GM23338 (cell line): ENCODE data around the gene LORICRIN. TPM values are rescaled to one million over a fixed set of nuclear protein-coding genes. Genes with fewer than 3 reads are reported as not detected.
A peak's percentile ranks its signal among the peaks of the same experiment; 100 is the strongest.

Experiments
- ATAC-seq: fragments of 200-7000 bp; cut with Tn5 transposase; 3 replicates; pipeline ENCODE4 v1.9.1; 2020
- DNase-seq: peaks from one replicate; pipeline ENCODE4 v3.0.0-alpha.2; 2015; ENCODE audit warnings: low spot score
- H2AFZ ChIP-seq: fragments of 200-600 bp; sonication (generic); 2 replicates; pipeline ENCODE4 v1.8.0; 2016; ENCODE audit warnings: antibody characterized with exemption, mild to moderate bottlenecking, moderate library complexity
- H3F3A ChIP-seq: fragments of 200-600 bp; sonication (generic); replicated peaks from 2 replicates; pipeline ENCODE4 v1.8.0; 2017; ENCODE audit warnings: antibody characterized with exemption, mixed run types, low read depth
- H3K27ac ChIP-seq: fragments of 200-600 bp; sonication (generic); 2 replicates; pipeline ENCODE4 v1.6.1; 2016; ENCODE audit warnings: low read depth
- H3K27me3 ChIP-seq: fragments of 200-600 bp; sonication (generic); 2 replicates; pipeline ENCODE4 v1.8.0; 2016; ENCODE audit warnings: mild to moderate bottlenecking, mixed run types, moderate library complexity; ENCODE audit not compliant: insufficient read depth
- H3K36me3 ChIP-seq: fragments of 200-600 bp; sonication (generic); 2 replicates; pipeline ENCODE4 v1.8.0; 2016; ENCODE audit warnings: mild to moderate bottlenecking; ENCODE audit not compliant: insufficient read depth
- H3K4me1 ChIP-seq: fragments of 200-600 bp; sonication (generic); 2 replicates; pipeline ENCODE4 v1.8.0; 2016; ENCODE audit warnings: mild to moderate bottlenecking, moderate library complexity; ENCODE audit not compliant: insufficient read depth
- H3K4me2 ChIP-seq: fragments of 200-600 bp; sonication (generic); 2 replicates; pipeline ENCODE4 v1.7.1; 2017; ENCODE audit warnings: mixed run types
- H3K4me3 ChIP-seq: fragments of 200-600 bp; sonication (generic); 2 replicates; pipeline ENCODE4 v1.6.1; 2016; ENCODE audit warnings: mixed run types
- H3K79me2 ChIP-seq: fragments of 200-600 bp; sonication (generic); replicated peaks from 2 replicates; pipeline ENCODE4 v1.8.0; 2017; ENCODE audit warnings: mild to moderate bottlenecking; ENCODE audit not compliant: insufficient read depth
- H3K9me2 ChIP-seq: fragments of 200-600 bp; sonication (generic); 2 replicates; pipeline ENCODE4 v1.8.0; 2017; ENCODE audit not compliant: insufficient read depth
- H4K20me1 ChIP-seq: fragments of 200-600 bp; sonication (generic); replicated peaks from 2 replicates; pipeline ENCODE4 v1.8.0; 2017; ENCODE audit warnings: mild to moderate bottlenecking; ENCODE audit not compliant: insufficient read depth
- H3K27ac Mint-ChIP-seq: 2 replicates; pipeline ENCODE4 v1.8.0; 2020; ENCODE audit warnings: inconsistent platforms, mild to moderate bottlenecking, moderate library complexity, mixed read lengths
- H3K27me3 Mint-ChIP-seq: 3 replicates; pipeline ENCODE4 v1.8.0; 2022; ENCODE audit warnings: low read depth, mild to moderate bottlenecking, moderate library complexity, mixed read lengths, inconsistent platforms; ENCODE audit not compliant: insufficient read depth, poor library complexity
- H3K36me3 Mint-ChIP-seq: 3 replicates; pipeline ENCODE4 v1.8.0; 2021; ENCODE audit warnings: low read depth, mild to moderate bottlenecking, inconsistent platforms, moderate library complexity, mixed read lengths
- H3K4me1 Mint-ChIP-seq: 3 replicates; pipeline ENCODE4 v1.8.0; 2020; ENCODE audit warnings: mild to moderate bottlenecking, inconsistent platforms, mixed read lengths
- H3K4me3 Mint-ChIP-seq: 3 replicates; pipeline ENCODE4 v1.8.0; 2021; ENCODE audit warnings: moderate library complexity, mild to moderate bottlenecking, inconsistent platforms, mixed read lengths
- H3K9me3 Mint-ChIP-seq: 3 replicates; pipeline ENCODE4 v1.8.0; 2020; ENCODE audit warnings: moderate library complexity, mild to moderate bottlenecking, inconsistent platforms, mixed read lengths
- CREB1 ChIP-seq: fragments of 250-450 bp; sonication (Bioruptor Pico); IDR thresholded peaks from 2 replicates; pipeline ENCODE4 v1.5.0; 2020; ENCODE audit warnings: low read depth, mild to moderate bottlenecking, moderate library complexity
- EZH2 ChIP-seq: fragments of 200-600 bp; sonication (generic); IDR thresholded peaks from one replicate; pipeline ENCODE4 v1.8.0; 2017; ENCODE audit warnings: antibody characterized with exemption, mild to moderate bottlenecking, low read depth; ENCODE audit not compliant: unreplicated experiment
- EZH2phosphoT487 ChIP-seq: fragments of 200-600 bp; sonication (generic); IDR thresholded peaks from one replicate; pipeline ENCODE4 v1.8.1; 2018; ENCODE audit warnings: antibody characterized with exemption; ENCODE audit not compliant: unreplicated experiment
- JUNB ChIP-seq: IDR thresholded peaks from one replicate; pipeline ENCODE4 v1.6.1; 2016; ENCODE audit warnings: antibody characterized with exemption; ENCODE audit not compliant: unreplicated experiment
- NANOG ChIP-seq: IDR thresholded peaks from 2 replicates; pipeline ENCODE4 v1.6.1; 2016; ENCODE audit warnings: antibody characterized with exemption, borderline replicate concordance
- POLR2AphosphoS5 ChIP-seq: IDR thresholded peaks from 2 replicates; pipeline ENCODE4 v1.6.1; 2016; ENCODE audit warnings: antibody characterized with exemption, low read depth
- STAT1 ChIP-seq: IDR thresholded peaks from one replicate; pipeline ENCODE4 v1.6.1; 2016; ENCODE audit warnings: antibody characterized with exemption; ENCODE audit not compliant: unreplicated experiment
- ZNF114 ChIP-seq: fragments of 250-450 bp; sonication (Bioruptor Pico); IDR thresholded peaks from 2 replicates; pipeline ENCODE4 v1.5.0; 2020; ENCODE audit warnings: mild to moderate bottlenecking, moderate library complexity
- ZNF331 ChIP-seq: fragments of 250-450 bp; sonication (Bioruptor Pico); IDR thresholded peaks from 2 replicates; pipeline ENCODE4 v1.5.0; 2020; ENCODE audit warnings: low read depth, mild to moderate bottlenecking, moderate library complexity
- polyA plus RNA-seq: library from polyadenylated mRNA; unstranded; fragments of >200 nt; fragmentation: Nextera tagmentation; extraction: Ambion mirVana; gene quantifications from 2 replicates; pipeline ENCODE4 v1.2.1, GENCODE V29; 2016
- total RNA-seq: library from RNA; depleted of rRNA; stranded (reverse); fragments of >200 nt; shearing (Covaris generic); gene quantifications from 2 replicates; pipeline ENCODE4 v1.2.3, GENCODE V29; 2014
- TF ChIP-seq, protein P1 (sequence below): fragments of 250-450 bp; sonication (Bioruptor Pico); IDR thresholded peaks from 2 replicates; pipeline ENCODE4 v1.5.0; 2020; ENCODE audit warnings: mild to moderate bottlenecking, moderate library complexity
- TF ChIP-seq, protein P2 (sequence below): IDR thresholded peaks from 2 replicates; pipeline ENCODE4 v1.6.1; 2016; ENCODE audit warnings: antibody characterized with exemption
- TF ChIP-seq, protein P3 (sequence below), 2 experiments: fragments of 200-600 bp in 1 of 2; sonication (generic) in 1 of 2; conservative IDR thresholded peaks; 2 replicates each; pipeline versions ENCODE4 v1.5.1 to v1.6.1; 2016 to 2017; ENCODE audit warnings: antibody characterized with exemption in 2 of 2, low read depth in 2 of 2, mild to moderate bottlenecking in 2 of 2, moderate library complexity in 1 of 2
- TF ChIP-seq, protein P4 (sequence below): IDR thresholded peaks from one replicate; pipeline ENCODE4 v1.6.1; 2018; ENCODE audit warnings: antibody characterized with exemption; ENCODE audit not compliant: unreplicated experiment

LORICRIN gene
- total and polyA plus RNA-seq, 2 experiments from 2014 or later, result 0.23 TPM; not detected in 1

DNA sequence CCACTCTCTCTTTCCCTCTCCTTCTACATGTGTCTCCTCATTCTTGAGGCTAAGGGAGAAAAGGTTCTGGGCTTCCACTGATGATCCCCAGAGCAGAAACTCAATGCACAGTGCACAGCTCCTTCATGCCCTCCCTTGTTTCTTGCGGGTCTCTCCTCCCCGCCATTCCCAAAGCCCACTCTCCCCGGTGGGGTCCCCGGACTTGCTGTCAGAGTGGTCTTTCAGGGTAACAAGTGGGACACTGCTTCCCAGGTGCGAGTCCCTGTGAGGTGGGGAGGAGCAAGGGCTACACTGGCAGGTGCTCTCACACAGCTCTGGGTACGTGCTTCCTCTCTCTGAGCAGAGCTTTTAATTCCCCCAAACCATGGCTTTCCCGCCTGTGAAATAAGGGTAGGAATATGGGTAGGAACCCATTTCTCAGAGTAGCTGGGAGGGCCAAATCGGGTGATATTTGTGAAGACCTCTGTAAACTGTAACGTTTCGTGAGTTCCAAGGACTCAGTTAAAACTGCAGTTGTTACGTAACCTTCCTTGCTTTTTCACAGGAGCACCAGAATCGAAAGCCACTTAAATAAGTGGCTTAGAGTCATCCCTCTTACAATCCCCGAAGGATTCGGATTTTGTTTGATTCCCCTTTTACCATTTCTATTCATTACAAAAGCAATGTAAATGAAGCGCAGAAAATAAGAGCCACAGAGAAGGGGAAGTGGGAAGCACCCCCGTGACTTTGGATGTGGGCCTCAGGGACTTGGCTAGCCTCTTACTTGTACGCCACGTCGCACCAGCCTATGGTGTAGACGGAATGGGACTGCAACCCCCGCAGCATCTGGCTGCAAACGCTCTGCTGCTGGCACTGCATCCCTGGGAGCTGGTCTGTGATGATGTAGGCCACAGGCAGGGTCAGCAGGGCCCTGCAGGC, 47.1 kb downstream of the LORICRIN start:
- H3K27me3 ChIP-seq, result no peaks in the 10 kb centered on the region
- no peaks in the 10 kb centered on the region for H3K9me2 ChIP-seq
- Mint-ChIP-seq H3K4me3 (no peak overlapping the region), H3K9me3 (no peaks in the 10 kb centered on the region; the same call in 2 of the 3 replicates), H3K4me1 (peaks cover 17% of the 10 kb centered on the region), H3K27me3 (peaks cover 17% of the 10 kb centered on the region), H3K36me3 (no peaks in the 10 kb centered on the region), H3K27ac (no peak overlapping the region)
- H3K4me2 ChIP-seq, result peak overlapping the region; percentile 43; the same call in 1 of the 2 replicates
- H3K79me2 ChIP-seq, result no peaks in the 10 kb centered on the region
- TF ChIP-seq CREB1 (CRISPR knock-in tag) (no peak), POLR2AphosphoS5 (no peak), ZNF114 (no peak), EZH2phosphoT487 (no peak), NANOG (no peak), ZNF331 (CRISPR knock-in tag) (no peak), STAT1 (no peak), JUNB (no peak), EZH2 (no peak)
- TF ChIP-seq, protein P1, sequence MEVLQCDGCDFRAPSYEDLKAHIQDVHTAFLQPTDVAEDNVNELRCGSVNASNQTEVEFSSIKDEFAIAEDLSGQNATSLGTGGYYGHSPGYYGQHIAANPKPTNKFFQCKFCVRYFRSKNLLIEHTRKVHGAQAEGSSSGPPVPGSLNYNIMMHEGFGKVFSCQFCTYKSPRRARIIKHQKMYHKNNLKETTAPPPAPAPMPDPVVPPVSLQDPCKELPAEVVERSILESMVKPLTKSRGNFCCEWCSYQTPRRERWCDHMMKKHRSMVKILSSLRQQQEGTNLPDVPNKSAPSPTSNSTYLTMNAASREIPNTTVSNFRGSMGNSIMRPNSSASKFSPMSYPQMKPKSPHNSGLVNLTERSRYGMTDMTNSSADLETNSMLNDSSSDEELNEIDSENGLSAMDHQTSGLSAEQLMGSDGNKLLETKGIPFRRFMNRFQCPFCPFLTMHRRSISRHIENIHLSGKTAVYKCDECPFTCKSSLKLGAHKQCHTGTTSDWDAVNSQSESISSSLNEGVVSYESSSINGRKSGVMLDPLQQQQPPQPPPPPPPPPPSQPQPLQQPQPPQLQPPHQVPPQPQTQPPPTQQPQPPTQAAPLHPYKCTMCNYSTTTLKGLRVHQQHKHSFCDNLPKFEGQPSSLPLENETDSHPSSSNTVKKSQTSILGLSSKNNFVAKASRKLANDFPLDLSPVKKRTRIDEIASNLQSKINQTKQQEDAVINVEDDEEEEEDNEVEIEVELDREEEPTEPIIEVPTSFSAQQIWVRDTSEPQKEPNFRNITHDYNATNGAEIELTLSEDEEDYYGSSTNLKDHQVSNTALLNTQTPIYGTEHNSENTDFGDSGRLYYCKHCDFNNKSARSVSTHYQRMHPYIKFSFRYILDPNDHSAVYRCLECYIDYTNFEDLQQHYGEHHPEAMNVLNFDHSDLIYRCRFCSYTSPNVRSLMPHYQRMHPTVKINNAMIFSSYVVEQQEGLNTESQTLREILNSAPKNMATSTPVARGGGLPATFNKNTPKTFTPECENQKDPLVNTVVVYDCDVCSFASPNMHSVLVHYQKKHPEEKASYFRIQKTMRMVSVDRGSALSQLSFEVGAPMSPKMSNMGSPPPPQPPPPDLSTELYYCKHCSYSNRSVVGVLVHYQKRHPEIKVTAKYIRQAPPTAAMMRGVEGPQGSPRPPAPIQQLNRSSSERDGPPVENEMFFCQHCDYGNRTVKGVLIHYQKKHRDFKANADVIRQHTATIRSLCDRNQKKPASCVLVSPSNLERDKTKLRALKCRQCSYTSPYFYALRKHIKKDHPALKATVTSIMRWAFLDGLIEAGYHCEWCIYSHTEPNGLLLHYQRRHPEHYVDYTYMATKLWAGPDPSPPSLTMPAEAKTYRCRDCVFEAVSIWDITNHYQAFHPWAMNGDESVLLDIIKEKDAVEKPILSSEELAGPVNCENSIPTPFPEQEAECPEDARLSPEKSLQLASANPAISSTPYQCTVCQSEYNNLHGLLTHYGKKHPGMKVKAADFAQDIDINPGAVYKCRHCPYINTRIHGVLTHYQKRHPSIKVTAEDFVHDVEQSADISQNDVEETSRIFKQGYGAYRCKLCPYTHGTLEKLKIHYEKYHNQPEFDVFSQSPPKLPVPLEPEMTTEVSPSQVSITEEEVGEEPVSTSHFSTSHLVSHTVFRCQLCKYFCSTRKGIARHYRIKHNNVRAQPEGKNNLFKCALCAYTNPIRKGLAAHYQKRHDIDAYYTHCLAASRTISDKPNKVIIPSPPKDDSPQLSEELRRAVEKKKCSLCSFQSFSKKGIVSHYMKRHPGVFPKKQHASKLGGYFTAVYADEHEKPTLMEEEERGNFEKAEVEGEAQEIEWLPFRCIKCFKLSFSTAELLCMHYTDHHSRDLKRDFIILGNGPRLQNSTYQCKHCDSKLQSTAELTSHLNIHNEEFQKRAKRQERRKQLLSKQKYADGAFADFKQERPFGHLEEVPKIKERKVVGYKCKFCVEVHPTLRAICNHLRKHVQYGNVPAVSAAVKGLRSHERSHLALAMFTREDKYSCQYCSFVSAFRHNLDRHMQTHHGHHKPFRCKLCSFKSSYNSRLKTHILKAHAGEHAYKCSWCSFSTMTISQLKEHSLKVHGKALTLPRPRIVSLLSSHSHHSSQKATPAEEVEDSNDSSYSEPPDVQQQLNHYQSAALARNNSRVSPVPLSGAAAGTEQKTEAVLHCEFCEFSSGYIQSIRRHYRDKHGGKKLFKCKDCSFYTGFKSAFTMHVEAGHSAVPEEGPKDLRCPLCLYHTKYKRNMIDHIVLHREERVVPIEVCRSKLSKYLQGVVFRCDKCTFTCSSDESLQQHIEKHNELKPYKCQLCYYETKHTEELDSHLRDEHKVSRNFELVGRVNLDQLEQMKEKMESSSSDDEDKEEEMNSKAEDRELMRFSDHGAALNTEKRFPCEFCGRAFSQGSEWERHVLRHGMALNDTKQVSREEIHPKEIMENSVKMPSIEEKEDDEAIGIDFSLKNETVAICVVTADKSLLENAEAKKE (CRISPR knock-in tag), result no peak
- TF ChIP-seq, protein P2, sequence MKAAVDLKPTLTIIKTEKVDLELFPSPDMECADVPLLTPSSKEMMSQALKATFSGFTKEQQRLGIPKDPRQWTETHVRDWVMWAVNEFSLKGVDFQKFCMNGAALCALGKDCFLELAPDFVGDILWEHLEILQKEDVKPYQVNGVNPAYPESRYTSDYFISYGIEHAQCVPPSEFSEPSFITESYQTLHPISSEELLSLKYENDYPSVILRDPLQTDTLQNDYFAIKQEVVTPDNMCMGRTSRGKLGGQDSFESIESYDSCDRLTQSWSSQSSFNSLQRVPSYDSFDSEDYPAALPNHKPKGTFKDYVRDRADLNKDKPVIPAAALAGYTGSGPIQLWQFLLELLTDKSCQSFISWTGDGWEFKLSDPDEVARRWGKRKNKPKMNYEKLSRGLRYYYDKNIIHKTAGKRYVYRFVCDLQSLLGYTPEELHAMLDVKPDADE, result no peak
- TF ChIP-seq, protein P3, sequence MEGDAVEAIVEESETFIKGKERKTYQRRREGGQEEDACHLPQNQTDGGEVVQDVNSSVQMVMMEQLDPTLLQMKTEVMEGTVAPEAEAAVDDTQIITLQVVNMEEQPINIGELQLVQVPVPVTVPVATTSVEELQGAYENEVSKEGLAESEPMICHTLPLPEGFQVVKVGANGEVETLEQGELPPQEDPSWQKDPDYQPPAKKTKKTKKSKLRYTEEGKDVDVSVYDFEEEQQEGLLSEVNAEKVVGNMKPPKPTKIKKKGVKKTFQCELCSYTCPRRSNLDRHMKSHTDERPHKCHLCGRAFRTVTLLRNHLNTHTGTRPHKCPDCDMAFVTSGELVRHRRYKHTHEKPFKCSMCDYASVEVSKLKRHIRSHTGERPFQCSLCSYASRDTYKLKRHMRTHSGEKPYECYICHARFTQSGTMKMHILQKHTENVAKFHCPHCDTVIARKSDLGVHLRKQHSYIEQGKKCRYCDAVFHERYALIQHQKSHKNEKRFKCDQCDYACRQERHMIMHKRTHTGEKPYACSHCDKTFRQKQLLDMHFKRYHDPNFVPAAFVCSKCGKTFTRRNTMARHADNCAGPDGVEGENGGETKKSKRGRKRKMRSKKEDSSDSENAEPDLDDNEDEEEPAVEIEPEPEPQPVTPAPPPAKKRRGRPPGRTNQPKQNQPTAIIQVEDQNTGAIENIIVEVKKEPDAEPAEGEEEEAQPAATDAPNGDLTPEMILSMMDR (conservative IDR thresholded peaks at IDR 0.05; ENCODE audit: low read depth in 2 of 2), result no peak
- TF ChIP-seq, protein P4, sequence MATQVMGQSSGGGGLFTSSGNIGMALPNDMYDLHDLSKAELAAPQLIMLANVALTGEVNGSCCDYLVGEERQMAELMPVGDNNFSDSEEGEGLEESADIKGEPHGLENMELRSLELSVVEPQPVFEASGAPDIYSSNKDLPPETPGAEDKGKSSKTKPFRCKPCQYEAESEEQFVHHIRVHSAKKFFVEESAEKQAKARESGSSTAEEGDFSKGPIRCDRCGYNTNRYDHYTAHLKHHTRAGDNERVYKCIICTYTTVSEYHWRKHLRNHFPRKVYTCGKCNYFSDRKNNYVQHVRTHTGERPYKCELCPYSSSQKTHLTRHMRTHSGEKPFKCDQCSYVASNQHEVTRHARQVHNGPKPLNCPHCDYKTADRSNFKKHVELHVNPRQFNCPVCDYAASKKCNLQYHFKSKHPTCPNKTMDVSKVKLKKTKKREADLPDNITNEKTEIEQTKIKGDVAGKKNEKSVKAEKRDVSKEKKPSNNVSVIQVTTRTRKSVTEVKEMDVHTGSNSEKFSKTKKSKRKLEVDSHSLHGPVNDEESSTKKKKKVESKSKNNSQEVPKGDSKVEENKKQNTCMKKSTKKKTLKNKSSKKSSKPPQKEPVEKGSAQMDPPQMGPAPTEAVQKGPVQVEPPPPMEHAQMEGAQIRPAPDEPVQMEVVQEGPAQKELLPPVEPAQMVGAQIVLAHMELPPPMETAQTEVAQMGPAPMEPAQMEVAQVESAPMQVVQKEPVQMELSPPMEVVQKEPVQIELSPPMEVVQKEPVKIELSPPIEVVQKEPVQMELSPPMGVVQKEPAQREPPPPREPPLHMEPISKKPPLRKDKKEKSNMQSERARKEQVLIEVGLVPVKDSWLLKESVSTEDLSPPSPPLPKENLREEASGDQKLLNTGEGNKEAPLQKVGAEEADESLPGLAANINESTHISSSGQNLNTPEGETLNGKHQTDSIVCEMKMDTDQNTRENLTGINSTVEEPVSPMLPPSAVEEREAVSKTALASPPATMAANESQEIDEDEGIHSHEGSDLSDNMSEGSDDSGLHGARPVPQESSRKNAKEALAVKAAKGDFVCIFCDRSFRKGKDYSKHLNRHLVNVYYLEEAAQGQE, result no peak
- H4K20me1 ChIP-seq, result no peaks in the 10 kb centered on the region
- ATAC-seq, result peak; percentile 58
- no peaks in the 10 kb centered on the region for H3K36me3 ChIP-seq
- peaks cover 7% of the 10 kb centered on the region for H3K4me1 ChIP-seq
- no peak overlapping the region for H3K4me3 ChIP-seq
- peak overlapping the region; percentile 87 for H2AFZ ChIP-seq
- H3F3A ChIP-seq, result no peaks in the 10 kb centered on the region
- no peak overlapping the region for H3K27ac ChIP-seq
- DNase-seq, result peak; percentile 4
